ENCODE data around the gene MRRF.

The MRRF gene

DNA sequence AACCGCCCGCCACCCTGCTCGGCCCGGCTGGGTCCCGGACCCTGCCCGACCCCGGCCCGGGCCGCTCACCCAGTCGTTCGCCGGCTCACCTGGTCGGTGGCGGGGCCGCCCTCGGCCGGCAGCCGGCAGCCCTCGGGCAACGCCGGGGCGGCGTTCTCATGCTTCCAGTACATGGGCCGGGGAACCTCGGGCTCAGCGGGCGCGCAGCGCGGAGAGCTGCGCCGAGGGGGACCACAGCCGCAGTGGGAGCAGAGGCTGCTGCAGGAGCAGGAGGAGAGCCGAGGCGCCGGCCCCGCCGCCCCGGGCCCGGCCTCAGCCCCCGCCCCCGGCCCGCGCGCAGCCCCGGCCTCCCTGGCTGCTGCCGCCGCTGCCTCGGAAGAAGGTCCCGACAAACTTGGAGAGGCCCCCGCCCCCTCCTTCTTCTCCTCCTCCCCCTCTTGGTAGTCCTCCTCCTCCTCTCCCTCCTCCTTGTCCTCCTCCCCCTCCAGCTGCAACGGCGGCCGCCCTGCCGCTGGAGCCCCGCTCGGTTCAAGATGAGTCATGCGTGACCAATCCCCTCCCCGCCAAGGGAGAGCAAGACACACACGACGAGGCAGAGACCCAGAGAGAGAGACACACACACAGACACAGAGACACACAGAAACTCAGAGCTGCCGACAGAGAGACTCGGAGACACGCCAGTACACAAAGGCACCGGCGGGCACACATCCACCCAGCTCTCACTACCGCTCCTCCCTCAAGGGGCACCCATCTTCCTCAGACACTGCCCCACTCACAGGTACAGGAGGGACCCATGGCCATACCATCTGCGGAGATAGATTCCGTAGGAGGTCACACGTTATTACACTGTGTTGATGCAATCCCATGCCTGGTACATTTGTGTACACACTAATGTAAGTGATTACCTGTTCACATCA lies 35.9 kb upstream of the MRRF start, which contains the start of gene LHX6:
LHX6 (minus strand) TSS at position 390 of the 917 bp plus-strand sequence; CDS start at position 173, 217 bp downstream.
- no peak for DNase-seq

- no peak for DNase-seq
Measured at GRCh38 chr9:122229485-122229837, 35.2 kb upstream of the MRRF start.

DNA sequence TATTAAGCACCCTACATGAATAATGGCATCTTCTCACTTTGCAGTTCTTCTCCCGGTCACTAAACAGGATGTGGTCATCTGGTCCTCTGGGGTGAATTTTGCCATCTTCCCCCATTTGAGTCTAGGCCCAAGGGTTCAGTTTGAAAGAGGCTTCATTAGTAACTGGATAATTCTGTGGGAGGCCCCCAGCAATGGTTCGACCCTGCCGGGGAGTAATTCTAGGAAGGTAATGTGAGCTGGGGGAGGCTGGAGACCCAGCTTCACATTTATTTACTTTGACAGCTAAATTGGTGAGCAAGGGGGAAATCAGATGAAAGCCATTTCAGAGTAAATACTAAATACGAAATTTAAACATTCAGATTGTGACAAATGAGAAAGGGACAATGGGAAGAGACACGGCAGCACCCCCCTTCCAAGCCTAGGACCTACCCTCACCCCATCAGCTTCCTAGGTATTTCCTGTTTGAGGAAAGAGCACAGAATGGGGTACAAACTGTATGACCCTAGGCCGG lies 31.8 kb upstream of the MRRF start:
- no peak for DNase-seq

GRCh38 chr9:122234022-122234748 lies 30.5 kb upstream of the MRRF start:
- no peak for DNase-seq

DNA sequence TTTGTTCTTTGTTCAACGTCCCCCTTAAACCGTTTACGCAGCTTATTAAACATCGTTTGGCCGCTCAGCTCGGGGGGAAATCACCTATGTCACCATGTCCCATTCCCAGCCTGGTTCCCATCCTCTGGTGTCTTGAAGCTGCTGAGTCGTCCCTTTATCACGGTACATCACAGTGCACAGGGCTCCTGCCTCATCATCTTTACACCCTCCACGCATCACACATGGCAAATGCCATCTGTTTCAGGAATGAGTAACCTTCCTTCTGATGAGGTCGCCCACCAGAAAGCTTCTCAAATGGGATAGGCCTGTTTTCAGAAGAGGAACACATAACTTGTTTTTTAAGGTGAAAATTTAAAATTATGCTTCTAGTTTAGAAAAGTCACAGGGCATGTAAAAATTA lies 28.0 kb upstream of the MRRF start:
- DNase-seq: no peak

GRCh38 chr9:122239722-122240121 lies 25.0 kb upstream of the MRRF start:
- no peak for DNase-seq

GRCh38 chr9:122244349-122244748 lies 20.3 kb upstream of the MRRF start:
- no peak for DNase-seq

- DNase-seq: no peak
Measured at GRCh38 chr9:122246666-122247065, 18.0 kb upstream of the MRRF start.

DNA sequence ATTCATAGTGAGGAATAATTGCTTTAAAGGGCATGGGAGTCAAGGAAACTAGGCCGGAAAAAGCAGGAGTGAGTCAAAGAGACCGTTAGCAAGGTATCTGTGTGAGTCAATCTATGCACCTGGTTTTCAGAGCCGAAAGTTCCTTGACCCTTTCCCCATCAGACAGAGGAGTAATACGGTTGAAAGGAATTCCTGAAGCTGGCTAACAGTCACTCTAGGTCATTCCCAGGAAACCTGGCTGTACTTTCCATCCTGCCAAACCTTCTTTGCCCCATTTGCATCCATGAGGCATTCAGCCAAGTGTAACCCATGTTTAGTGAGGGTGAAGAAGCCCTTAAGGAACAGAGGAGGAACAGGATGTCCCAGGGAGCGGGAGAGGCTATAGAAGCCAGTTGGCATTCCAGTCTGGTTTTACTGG lies 16.2 kb upstream of the MRRF start:
- DNase-seq: no peak

DNA sequence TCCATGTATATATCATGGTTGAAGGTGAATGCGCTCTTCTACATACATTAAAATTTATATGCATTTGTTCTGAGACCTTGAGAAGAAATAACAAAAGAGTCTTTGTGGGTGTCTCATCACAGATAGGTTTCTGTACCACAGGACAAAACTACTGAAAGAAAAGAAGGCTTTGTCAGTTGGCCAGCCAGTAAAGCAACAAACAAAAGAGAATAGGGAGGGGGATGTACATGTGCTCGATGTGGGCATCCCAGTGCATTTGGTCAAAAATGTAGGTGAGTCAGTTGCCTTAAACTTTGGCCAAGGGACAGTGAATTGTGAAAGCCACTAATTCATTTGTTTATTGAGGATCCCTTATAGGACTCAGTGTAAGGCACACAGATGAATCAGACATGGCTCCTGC lies 13.3 kb upstream of the MRRF start:
- no peak for DNase-seq

DNA sequence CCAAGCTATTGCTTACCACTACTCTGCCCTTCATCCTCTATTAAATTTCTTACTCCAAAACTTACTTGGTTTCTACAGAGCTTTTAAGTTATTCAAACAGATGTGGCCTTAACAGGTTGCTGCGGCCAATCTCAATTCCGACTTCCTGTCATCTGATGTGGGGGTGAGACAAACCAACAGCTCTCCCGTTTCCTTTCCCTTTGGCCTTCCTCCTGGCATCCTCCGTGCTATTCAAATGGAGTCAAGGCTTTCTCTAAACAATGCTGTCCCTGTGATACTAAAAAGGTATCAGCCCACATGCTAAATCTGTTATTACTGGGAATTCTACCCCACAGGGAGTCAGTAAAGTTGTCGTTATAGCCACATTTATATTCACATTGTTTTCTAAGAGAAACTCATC lies 11.9 kb upstream of the MRRF start:
- DNase-seq: no peak

DNA sequence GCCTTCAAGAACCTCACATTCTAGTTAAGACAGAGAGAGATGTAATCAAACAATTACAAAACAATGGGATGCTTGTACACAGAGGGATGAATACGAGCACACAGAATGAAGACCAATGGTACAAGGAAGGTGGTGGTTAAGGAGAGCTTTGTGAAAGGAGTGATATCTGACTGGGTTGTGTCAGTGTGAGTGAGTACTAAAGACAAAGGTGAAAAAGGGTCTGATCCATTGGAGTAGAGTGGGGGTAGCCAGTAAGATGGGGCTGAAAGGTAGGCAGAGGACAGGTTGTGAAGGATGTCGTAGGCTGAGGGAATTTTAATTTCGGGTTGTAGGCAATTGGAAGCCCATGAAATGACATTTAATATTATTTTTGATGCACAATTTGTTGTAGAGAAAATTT lies 9.9 kb upstream of the MRRF start:
- no peak for DNase-seq

DNA sequence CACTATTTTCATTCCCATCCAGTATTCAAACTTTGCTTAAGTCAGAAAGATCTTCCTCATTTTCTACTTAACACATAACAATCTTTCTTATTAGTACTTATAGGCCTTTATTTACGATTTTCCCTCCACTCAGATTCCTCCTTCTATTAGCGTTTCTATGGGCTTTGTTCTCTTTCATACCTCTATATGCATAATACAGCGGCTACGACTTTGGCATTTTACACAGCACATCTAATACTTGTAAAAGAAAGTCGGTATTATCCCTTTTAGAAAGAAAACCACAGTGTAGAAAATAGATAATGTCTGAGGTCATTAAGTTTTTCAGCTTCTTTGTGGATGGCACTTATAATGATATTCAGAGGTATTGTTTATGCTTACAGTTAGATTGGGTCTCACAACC lies 8.5 kb upstream of the MRRF start:
- DNase-seq: no peak

GRCh38 chr9:122258886-122259415 lies 5.7 kb upstream of the MRRF start:
- no peak for DNase-seq

- DNase-seq: peak; percentile 9 to 21
Measured at GRCh38 chr9:122261469-122261881, 3.2 kb upstream of the MRRF start.

GRCh38 chr9:122262073-122262472 lies 2.6 kb upstream of the MRRF start:
- no peak for DNase-seq

DNA sequence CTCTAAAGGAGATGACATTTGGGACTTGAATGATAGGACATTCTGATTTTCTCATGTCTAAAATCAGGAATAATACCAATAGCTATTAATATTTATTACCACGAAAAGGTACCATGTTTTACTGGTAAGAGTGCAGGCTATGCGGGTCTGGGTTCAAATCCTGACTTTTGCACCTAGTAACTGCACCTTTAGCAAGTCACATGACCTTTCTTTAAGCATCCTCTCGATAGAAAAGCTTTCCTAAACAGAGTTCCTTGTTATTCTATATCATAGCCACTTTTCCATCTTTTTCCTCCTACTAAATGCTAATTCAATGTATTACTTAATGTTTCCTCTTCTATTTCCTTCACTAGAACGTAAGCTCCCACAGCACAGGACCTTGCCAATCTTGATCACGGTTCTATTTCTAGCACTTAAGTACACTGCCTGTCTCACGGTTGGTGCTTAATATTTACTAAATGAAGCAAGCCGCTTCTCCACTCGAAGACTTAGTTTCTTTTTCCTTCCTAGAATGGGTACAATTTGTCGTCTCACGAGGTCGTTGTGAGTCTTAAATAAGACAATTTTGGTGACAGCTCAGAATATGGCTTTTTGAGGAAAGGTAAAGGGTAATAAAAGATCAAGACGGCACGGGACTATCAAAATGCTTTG lies 858 bp upstream of the MRRF start:
- DNase-seq: no peak

GRCh38 chr9:122265149-122265915 lies 650 bp downstream of the MRRF start:
- DNase-seq: peak; percentile 54 to 60

GRCh38 chr9:122268041-122268814 lies 3.5 kb downstream of the MRRF start:
- DNase-seq: no peak

DNA sequence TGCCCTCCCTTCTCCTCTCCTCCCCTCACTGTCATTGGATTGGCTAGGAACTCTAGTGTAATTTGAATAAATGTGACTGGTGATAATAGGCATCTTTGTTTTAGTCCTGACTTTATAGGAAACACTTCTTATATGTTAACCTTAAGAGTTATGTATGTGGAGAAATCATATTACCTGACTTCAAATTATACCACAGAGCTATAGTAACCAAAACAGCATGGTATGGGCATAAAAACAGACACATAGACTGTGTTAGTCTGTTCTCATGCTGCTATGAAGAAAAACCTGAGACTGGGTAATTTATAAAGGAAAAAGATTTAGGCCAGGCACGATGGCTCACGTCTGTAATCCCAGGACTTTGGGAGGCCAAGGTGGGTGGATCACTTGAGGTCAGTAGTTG lies 9.4 kb downstream of the MRRF start:
- no peak for DNase-seq

GRCh38 chr9:122276096-122276495 lies 11.4 kb downstream of the MRRF start:
- DNase-seq: no peak
